ENCODE measurements around the gene PPP6R3.

DNA sequence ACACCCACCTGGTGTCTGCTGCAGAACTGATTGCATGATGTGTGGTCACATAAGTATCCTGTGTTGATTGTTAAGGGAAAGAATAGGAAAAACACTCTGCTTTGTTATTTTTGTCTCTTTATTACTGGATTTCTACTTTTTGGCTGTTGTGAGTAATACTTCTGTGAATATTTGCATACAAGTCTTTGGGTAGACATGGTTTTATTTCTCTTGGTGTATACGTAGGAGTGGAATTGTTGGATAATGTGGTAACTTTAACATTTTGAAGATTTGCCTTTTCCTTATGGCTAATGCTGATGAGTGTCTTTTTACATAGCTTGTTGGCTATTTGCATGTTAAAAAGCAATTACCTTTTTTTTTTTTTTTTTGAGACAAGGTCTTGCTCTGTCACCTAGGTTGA is 13.1 kb downstream of the PPP6R3 start:
- TF ChIP-seq, protein P1, sequence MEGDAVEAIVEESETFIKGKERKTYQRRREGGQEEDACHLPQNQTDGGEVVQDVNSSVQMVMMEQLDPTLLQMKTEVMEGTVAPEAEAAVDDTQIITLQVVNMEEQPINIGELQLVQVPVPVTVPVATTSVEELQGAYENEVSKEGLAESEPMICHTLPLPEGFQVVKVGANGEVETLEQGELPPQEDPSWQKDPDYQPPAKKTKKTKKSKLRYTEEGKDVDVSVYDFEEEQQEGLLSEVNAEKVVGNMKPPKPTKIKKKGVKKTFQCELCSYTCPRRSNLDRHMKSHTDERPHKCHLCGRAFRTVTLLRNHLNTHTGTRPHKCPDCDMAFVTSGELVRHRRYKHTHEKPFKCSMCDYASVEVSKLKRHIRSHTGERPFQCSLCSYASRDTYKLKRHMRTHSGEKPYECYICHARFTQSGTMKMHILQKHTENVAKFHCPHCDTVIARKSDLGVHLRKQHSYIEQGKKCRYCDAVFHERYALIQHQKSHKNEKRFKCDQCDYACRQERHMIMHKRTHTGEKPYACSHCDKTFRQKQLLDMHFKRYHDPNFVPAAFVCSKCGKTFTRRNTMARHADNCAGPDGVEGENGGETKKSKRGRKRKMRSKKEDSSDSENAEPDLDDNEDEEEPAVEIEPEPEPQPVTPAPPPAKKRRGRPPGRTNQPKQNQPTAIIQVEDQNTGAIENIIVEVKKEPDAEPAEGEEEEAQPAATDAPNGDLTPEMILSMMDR (IDR thresholded peaks at IDR 0.05; ENCODE audit: low read length): no peak
- TF ChIP-seq EZH2 (IDR thresholded peaks at IDR 0.05; ENCODE audit: borderline replicate concordance, low read length): no peak

All from OCI-LY1 (cell line).